ENCODE data around the gene SHB.

The SHB gene

GRCh38 chr9:38103340-38103739 lies 34.3 kb upstream of the SHB start:
- H3K4me3 ChIP-seq (replicated peaks; ENCODE audit: low read depth, low read length), result no peak overlapping the region
- H3K27me3 ChIP-seq (replicated peaks; ENCODE audit: control insufficient read depth, insufficient read depth, low read length), result no peaks in the 10 kb centered on the region
- H3K36me3 ChIP-seq (ENCODE audit: control insufficient read depth, insufficient read depth, low read length), result no peaks in the 10 kb centered on the region
- no peak for TF ChIP-seq CTCF (IDR thresholded peaks at IDR 0.05; ENCODE audit: insufficient read depth, low read length, poor library complexity, severe bottlenecking)
- no peak for DNase-seq (ENCODE audit: extremely low read depth, insufficient read length)

- no peak for TF ChIP-seq CTCF (IDR thresholded peaks at IDR 0.05; ENCODE audit: insufficient read depth, low read length, poor library complexity, severe bottlenecking)
- no peak overlapping the region for H3K4me3 ChIP-seq (replicated peaks; ENCODE audit: low read depth, low read length)
- no peaks in the 10 kb centered on the region for H3K36me3 ChIP-seq (ENCODE audit: control insufficient read depth, insufficient read depth, low read length)
- no peak for DNase-seq (ENCODE audit: extremely low read depth, insufficient read length)
- H3K27me3 ChIP-seq (replicated peaks; ENCODE audit: control insufficient read depth, insufficient read depth, low read length), result no peaks in the 10 kb centered on the region
Measured at GRCh38 chr9:38101423-38101822, 32.4 kb upstream of the SHB start.

DNA sequence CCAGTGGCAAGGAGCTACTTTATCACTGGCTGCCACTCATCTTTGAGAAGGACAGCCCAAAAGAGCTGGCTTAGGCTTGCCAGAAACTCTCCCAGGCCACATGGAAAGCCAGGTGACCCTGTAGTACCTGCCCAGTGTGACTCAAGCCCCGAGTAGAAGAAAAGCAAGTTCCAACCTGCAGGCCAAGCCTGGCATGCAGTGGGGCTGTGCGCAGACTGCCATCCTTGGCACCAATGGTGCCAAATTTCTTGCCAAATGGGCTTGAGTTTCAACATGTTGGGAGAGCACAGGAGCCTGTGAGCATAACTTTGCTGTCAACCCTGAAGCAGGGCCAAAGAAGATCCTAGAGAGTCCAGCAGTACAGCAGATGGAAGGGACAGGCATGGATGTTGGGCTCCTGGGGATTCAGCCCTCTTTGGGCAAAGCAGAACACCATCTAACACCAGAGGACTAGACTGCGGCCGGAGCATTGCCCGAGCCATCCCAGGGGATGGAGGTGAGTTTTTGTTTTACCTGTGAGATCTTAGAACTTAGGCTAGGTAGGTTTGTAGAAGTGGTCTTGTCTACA lies 27.3 kb upstream of the SHB start:
- Histone ChIP-seq H3K27me3 (replicated peaks; ENCODE audit: control insufficient read depth, insufficient read depth, low read length) (no peaks in the 10 kb centered on the region), H3K4me3 (replicated peaks; ENCODE audit: low read depth, low read length) (no peak overlapping the region), H3K36me3 (ENCODE audit: control insufficient read depth, insufficient read depth, low read length) (no peaks in the 10 kb centered on the region)
- TF ChIP-seq CTCF (IDR thresholded peaks at IDR 0.05; ENCODE audit: insufficient read depth, low read length, poor library complexity, severe bottlenecking), result no peak
- no peak for DNase-seq (ENCODE audit: extremely low read depth, insufficient read length)

GRCh38 chr9:38094165-38094564 lies 25.1 kb upstream of the SHB start:
- no peak for TF ChIP-seq CTCF (IDR thresholded peaks at IDR 0.05; ENCODE audit: insufficient read depth, low read length, poor library complexity, severe bottlenecking)
- H3K27me3 ChIP-seq (replicated peaks; ENCODE audit: control insufficient read depth, insufficient read depth, low read length), result no peaks in the 10 kb centered on the region
- H3K4me3 ChIP-seq (replicated peaks; ENCODE audit: low read depth, low read length), result no peak overlapping the region
- H3K36me3 ChIP-seq (ENCODE audit: control insufficient read depth, insufficient read depth, low read length), result no peaks in the 10 kb centered on the region
- DNase-seq (ENCODE audit: extremely low read depth, insufficient read length), result no peak

DNA sequence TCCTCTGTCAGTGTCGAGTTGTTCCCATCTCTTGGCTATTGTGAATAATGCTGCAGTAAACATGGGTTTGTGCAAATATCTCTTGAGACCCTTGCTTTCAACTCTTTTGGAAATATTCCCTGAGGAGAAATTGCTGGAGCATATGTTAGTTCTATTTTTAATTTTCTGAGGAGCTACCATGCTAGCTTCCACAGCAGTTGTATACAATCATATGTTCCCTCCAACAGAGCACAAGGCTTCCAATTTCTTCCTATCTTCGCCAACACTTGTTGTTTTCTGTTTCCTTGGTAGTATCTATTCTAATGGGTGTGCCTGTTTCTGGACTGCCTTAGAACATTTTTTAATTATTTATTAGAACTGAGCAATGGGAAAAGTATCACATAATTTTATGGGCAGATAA lies 23.6 kb upstream of the SHB start:
- no peaks in the 10 kb centered on the region for H3K27me3 ChIP-seq (replicated peaks; ENCODE audit: control insufficient read depth, insufficient read depth, low read length)
- no peak for DNase-seq (ENCODE audit: extremely low read depth, insufficient read length)
- H3K4me3 ChIP-seq (replicated peaks; ENCODE audit: low read depth, low read length), result no peak overlapping the region
- H3K36me3 ChIP-seq (ENCODE audit: control insufficient read depth, insufficient read depth, low read length), result no peaks in the 10 kb centered on the region
- TF ChIP-seq CTCF (IDR thresholded peaks at IDR 0.05; ENCODE audit: insufficient read depth, low read length, poor library complexity, severe bottlenecking), result no peak

DNA sequence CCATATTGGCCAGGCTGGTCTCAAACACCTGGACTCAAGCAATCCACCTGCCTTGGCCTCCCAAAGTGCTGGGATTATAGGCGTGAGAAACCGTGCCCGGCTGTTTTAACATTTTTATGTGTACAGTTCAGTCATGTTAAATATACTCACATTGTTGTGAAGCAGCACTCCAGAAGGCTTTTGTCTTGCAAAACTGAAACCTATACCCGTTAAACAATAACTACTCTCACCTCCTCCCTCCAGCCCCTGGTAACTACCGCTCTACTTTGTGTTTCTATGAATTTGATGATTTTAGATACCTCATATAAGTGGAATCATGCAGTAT lies 23.1 kb upstream of the SHB start:
- Histone ChIP-seq H3K4me3 (replicated peaks; ENCODE audit: low read depth, low read length) (no peak overlapping the region), H3K36me3 (ENCODE audit: control insufficient read depth, insufficient read depth, low read length) (no peaks in the 10 kb centered on the region), H3K27me3 (replicated peaks; ENCODE audit: control insufficient read depth, insufficient read depth, low read length) (no peaks in the 10 kb centered on the region)
- TF ChIP-seq CTCF (IDR thresholded peaks at IDR 0.05; ENCODE audit: insufficient read depth, low read length, poor library complexity, severe bottlenecking), result no peak
- DNase-seq (ENCODE audit: extremely low read depth, insufficient read length), result no peak

Measured in GM06990 (cell line).